GM19240 (cell line): ENCODE data around the gene MRPL16.
A peak's percentile ranks its signal among the peaks of the same experiment; 100 is the strongest.
"Not testable (repeated sequence)": the region's sequence is repeated elsewhere in the genome, so short reads cannot be mapped to it uniquely, and the experiment has no call there.

Source experiments
- DNase-seq: peaks from one replicate; pipeline ENCODE4 v3.0.0; 2011; ENCODE audit warnings: low spot score; ENCODE audit not compliant: insufficient read length

The MRPL16 gene

DNA sequence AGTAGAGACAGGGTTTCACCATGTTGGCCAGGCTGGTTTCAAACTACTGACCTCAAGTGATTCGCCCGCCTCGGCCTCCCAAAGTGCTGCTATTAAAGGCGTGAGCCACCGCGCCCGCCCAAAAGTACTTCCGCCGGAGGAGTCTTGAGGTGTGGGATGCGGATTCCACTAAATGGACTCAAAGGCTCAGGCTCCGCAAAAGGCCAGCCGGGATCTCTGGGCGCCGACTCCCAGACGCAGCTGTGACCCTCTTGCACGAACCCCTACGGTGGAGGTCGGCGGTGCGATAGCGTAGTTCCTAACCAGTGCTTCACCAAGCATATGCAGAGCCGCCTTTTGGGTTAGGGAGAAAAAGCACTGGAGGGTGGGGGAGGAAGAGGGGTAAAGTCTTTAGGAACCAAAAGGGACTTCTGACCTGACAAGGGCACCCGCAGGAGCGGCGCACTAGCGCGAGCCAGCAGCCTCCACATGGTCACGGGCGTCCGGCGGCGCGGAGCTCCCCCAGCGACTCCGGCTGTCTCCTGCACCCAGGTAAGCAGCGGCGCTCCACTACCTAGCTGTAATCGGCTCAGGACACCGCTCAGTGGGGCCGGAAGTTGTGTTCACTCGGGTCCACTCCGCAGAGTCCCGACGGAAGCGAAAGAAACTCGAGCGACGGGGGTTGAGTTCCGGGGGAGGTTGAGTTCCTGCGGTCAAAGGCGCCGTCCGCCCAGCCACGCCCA, at the start of gene MRPL16:
MRPL16 (minus strand) TSS at position 590 of the 722 bp plus-strand sequence; CDS start at position 470, 120 bp downstream.
- peak; percentile 47 for DNase-seq

DNA sequence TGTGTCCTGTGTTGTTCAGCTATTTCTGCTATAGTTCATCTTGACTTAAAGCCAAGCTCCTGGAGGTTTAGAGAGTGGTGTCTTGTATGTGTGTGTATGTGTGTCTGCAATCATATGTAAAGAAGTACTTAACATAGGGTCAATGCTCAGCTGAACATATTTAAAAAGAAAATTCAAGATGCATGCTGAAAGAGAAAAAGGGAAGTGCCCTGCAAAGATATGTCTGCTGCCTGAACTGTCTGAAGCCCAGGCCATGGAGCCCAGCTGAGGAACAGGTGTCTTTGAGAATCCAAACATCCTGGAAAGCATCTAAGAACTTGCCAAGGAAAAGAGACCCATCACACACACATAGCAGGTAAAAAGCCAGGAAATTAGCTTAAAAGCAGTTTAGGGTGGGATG, 49.1 kb upstream of the MRPL16 start:
- DNase-seq = no peak

DNA sequence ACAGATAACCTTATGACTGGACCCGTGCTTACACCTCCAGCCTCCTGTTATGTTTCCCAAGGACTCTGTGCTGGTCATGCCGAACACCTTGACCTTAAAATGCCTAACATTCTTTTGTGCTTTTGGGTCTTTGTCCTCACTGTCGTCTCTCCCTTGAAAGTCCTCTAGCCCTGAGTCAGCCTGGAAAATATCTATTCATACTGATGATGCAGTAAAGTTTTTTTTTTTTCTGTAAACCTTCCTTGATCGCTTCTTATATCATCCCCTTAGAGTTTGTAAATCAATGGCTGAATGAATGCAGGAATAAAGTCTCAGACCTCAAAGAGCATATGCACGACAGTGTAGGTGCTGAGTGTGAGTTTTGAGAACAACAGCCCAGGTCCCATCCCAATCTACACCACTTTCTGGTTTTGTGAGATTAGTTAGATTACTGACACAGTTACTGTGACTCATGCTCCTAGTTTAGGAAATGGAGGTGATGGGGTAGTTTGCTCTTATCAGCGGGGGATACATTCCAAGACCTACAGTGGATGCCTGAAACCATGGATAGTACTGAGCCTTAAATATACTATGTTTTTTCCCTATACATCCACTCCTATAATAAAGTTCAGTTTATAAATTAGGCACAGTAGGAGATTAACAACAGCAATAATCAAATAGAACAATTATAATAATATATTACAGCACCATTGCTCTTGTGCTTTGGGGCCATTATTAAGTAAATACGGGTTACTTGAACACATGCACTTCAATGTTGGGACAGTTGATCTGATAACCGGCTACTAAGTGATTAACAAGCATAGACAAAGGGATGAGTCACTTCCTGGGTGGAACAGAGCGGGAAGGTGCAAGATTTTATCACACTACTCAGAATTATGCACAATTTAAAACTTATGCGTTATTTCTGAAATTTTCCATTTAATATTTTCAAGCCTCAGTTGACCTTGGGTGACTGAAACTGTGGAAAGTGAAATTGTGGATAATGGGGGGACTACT, 47.2 kb upstream of the MRPL16 start:
- DNase-seq = no peak

DNA sequence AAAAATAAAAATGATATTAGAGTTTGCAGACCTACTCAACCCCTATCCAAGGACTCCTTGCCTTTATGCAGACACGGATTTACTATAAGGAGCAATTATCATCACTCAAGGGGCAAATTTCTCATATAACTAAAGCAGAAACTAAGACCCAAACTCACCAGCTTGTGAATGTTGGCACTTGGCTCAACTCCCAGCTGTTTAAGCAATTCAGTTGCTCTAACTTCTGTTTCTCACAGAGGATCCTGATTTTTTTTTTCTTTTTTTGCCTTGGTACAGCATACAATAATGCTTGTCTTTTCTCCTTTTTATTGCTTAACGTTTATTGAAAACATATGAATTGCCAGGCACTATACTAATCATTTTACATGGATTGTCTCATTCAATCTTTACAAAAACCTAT, 44.3 kb upstream of the MRPL16 start:
- DNase-seq = no peak

DNA sequence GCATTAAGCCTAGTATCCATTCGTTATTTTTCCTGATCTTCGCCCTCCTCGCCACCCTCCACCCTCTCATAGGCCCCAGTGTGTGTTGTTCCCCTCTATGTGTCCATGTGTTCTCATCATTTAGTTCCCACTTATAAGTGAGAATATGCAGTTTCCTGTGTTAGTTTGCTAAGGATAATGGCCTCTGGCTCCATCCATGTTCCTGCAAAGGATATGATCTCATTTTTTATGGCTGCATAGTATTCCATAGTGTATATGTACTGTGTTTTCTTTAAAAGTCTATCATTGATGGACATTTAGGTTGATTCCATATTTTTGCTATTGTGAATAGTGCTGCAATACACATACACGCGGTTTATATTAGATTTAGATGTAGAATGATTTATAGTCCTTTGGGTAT, 40.8 kb upstream of the MRPL16 start:
- DNase-seq = not testable (repeated sequence)

DNA sequence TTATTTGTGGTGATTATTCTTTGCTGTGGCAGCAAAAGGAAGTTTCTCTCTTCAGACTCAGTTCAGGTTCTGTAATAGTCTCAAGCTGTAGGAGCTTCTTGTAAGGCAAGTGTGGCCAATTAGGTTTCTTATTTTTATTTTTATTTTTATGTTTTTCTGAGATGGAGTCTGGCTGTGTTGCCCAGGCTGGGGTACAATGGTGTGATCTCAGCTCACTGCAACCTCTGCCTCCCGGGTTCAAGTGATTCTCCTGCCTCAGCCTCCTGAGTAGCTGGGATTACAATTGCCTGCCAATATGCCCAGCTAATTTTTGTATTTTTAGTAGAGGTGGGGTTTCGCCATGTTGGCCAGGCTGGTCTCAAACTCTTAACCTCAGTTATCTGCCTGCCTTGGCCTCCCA, 39.0 kb upstream of the MRPL16 start:
- DNase-seq = not testable (repeated sequence)

DNA sequence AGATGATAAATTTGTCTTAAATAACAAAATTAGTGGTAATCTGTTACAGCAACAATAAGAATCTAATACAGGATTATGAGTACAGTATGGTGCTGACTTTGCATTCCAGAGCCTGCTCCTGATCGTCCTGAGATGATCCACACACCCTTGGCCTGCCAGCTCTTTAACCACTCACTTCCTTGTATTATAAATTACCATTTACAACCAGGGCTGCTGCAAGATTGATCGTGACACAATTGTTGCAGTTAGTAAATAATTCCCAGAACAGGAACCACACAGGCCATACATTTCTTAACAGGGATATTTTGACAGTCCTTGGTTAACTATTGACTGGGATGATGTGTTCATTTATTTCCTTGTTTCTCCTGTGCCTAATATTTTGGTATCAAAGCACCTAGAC, 38.6 kb upstream of the MRPL16 start:
- DNase-seq = no peak

DNA sequence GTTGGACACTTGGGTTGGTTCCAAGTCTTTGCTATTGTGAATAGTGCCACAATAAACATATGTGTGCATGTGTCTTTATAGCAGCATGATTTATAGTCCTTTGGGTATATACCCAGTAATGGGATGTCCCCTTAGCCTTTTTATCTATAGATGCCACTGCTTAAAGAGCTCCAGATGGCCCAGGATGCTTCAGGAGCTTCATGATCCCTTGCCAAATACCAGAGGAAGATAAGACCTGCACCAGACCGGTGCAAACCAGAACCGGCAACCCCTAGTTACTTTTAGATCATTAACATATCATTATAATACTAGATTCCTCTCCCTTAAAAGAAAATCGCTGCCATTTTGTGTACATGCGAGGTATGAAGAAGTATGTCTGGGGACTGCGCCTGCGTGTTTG, 37.9 kb upstream of the MRPL16 start:
- DNase-seq = not testable (repeated sequence)

DNA sequence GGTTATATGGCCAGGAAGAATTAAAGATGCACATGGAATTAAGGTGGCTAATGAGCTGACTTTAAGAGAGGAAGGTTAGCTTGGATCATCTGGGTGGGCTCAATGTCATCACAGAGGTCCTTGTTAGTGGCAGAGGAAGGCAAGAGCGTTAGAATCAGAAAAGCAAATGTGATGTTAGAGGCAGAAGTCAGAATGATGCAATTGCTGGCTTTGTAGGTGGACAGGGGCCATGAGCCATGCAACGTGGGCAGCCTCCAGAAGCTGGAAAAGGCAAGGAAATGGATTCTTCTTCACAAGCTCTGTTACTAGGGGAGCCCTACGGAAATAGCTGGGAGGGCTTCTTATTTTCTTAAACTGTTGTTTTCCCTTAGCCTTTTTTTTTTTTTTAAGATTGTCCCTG, 37.0 kb upstream of the MRPL16 start:
- DNase-seq = no peak

DNA sequence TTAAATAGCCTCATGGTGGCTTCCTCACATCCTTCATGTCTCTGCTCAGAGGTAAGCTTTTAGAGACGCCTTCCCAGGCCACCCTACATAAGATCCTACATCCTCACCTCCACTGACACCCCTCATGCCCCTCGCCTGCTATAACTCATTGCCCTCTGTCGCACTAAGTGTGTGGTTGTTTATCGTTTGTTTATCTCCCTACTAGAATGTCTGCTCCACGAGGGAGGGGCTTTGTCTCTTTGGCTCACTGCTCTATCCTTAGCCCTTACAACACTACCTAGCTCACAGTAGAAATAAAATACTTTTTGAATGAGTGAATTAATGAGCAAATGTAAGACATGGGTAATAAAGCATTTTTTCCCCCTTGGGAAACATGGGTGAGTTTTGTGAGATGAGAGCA, 36.0 kb upstream of the MRPL16 start:
- no peak for DNase-seq

DNA sequence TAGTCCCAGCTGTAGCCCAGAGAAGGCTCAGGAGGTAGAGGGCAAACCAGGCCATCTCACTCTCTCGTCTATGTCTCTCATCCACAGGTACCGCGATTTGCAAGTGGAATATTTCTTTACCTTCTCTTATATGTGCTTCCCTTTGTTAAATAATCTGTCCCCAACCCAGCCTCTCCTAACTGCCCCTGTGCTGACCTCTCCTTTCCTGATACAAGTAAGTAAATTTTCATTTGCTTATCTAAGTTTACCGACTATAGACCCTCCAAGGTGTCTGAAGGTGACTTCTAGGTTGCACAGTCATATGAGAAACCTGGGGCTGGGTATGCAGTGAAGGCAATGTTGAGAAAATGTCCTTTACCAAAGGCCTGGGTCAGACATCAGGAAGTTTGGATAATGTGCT, 34.8 kb upstream of the MRPL16 start, which contains the start of gene CBLIF:
CBLIF (minus strand) TSS at position 101 of the 400 bp plus-strand sequence; CDS start at position 55, 46 bp downstream.
- no peak for DNase-seq

DNA sequence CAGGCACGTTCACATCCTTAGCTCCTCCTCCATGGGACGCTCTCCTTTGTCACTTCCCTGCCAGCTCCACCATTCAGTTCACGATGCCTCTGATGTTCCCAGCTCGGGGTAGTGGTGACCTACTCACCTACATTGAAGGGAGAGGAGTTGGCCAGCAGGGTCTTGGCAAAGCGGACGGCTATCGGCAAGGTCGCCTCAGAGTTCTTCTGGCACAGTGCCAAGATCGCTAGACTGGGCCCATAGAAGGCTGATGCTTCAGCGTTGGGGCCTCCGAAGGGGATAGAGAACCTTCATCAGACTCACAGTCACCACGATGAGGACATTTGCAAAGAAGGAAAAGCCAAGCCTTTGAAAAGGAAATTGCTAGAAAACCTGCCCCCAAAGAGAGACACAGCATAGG, 31.7 kb upstream of the MRPL16 start:
- DNase-seq = no peak

DNA sequence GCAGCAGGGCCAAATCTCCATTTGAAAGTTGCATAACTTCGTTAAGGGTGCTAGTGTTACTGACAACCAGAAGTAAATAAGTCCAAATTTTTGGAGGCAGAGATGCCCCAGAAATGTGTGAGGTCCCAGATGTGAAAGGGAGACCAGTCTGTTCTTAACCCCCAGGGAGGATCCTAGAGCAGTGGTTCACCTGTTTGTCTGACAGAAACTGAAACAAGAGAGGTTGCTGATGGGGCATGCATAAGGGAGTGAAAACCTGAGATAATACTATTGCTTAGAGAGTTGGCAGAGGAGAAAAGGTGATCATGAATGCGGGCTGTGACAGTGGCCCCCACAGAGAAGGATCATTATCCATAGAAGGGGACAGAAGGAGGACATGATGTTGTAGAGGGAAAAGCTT, 30.9 kb upstream of the MRPL16 start:
- no peak for DNase-seq

DNA sequence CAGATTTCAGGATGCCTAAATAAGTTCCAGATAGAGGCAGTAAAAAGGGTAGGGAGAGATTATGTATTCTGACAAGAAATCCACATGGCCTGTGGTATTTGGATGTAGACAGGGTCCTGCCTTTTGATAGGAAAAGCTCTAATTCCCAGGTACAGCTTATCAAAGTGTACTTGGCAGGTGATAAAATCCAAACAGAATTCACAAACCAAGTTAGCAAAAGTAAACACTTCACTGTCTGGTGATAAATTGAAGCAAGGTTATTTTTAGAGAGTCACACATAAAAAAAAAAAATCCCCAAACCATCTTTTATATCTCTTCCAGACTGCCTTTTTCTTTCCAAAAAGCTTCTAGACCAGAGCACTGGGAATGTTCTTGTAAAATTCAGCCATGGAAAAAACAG, 29.0 kb upstream of the MRPL16 start:
- DNase-seq = no peak

DNA sequence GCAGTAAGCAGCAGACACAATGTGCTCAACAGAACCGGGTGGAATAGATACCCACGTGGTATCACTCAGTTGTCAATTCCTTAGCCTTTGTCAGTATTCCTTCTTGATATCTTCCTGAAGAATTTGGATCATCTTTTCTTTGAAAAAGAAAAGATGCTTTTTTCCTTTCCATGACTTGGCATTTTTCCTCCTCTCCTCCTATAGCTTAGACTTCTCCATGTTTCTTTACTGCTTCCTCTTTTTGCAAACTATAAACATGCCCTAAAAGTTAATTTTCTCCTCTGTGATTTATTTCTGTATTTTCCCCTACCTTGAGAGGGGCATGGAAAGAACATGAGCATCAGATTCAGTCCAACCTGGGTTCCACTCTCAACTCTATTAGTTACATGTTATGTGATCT, 23.0 kb upstream of the MRPL16 start:
- DNase-seq = no peak

DNA sequence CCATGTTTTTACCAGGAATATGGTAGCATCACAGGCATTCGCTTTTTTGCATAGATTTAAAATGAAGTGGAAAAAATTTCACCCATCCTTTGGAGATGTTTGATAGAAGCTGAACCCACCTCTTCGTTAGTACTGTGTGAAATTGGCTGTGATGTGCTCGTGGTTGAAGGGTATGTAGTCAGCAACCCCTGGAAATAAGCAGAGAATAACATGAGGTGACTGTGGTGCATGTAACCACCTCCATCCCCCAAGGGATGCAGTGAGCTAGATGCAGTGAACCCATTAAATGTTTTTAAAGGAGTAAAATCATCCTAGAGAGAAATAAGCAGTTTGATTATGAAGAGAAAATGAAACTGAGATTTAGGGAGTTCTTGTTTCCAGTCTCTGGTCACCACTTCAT, 18.8 kb upstream of the MRPL16 start:
- DNase-seq = no peak

DNA sequence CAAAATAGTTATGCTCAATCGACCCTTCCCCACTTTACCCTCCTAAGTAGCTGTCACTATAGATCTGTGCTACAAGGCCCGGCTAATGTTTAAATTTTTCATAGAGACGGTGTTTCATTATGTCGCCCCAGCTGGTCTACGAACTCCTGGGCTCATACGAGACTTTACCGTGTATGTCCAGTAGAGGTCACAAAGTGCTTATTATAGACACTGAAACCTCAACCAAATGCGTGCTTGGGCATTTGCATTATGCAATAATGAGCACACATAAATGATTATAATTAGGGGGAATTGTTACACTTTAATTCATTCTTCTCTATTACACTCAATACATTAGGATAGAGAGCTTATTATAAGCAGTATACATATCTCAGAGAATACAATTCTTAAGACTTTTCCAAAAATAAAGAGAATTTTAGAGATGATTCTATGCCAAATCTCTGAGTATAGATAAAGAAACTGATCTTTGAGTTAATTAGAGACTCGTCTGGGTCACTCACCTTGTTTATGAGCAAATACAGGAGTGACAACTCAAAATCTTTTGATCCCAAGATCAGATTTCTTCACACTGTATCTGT, 12.5 kb upstream of the MRPL16 start:
- DNase-seq = no peak

DNA sequence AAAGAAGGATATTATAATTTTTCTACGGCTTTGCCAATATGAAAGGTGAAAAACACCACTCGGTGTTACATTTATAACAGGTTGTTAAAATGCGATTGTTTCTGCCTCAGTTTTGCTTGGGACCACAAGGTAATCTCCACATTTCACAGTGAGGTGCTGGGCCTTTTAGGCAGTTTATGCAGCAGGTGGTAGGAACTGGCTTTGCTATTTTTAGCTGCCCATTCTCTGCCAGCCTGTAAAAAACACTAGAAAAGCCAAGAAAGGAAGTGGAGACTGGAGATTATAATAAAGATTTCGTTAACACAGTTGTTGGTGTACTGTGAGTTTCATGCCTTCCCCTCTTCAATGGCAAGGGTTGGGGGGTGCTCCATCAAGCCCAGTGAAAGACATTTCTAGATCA, 8.0 kb upstream of the MRPL16 start:
- DNase-seq = no peak

DNA sequence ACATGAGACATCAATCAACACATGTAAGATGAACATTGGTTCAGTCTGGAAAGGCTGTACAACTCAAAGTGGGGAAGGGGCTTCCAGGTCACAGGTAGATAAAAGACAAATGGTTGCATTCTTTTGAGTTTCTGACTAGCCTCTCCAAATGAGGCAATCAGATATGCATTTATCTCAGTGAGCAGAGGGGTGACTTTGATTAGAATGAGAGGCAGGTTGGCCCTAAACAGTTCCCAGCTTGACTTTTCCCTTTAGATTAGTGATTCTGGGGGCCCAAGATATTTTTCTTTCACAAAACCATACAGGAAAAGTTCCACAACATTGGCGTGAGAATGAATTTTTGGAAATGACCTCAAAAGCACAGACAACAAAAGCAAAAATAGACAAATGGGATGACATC, 5.9 kb upstream of the MRPL16 start:
- DNase-seq = not testable (repeated sequence)

DNA sequence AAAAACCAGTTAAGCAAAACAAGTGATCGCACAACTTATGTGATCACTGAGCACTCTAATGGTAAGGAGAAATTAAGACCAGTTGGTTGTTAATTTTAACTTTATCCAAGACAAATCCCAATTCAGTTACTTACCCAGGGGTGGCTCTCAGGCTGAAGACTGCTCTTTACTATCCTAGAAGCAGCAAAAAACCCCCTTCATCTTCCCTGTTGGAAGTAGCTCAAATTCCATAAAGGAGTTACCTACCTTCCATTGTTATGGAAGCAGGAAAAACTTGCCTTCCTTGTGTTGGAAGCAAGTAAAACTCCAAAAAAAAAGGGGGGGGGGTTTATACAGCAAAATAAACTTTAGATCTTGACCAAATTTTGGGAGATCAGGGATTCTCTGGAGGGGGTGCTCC, 5.2 kb upstream of the MRPL16 start:
- no peak for DNase-seq

DNA sequence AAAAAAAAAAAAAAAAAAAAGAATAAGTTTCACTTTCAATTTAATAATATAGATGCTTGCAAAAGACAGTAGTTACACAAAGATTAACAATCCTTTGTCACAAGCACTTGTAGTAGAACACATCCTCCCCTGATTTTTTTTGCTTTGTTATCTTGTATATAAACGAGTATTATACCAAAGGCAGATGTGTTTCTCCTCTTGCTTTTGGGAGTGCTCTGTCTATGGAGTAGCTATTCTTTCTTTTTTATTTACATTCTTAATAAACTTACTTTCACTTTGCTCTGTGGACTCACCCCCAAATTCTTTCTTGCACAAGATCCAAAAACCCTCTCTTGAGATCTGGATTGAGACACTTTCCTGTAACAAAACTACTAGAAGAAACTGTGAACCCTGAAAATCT, 3.4 kb upstream of the MRPL16 start:
- DNase-seq = no peak

DNA sequence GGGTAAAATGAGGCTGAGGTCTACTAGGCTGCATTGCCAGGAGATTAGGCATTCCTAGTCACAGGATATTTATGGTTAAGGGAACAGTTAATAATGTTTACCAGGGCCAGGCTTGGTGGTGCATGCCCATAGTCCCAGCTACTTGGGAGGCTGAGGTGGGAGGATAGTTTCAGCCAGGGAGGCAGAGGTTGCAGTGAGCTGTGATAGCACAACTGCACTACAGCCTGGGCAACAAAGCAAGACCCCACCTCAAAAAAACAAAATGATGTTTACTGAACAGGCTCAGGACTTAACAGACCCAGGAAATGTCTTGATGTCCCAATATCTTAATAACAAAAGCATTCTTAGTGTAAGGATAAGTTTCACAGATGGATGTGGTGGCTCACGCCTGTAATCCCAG, 2.8 kb upstream of the MRPL16 start:
- no peak for DNase-seq
